NOMO-1 treated with dmso at 0.1 percent for 144 hours (cell line): Measurements from ENCODE around the gene GABRP.
"Not testable (repeated sequence)": the region's sequence is repeated elsewhere in the genome, so short reads cannot be mapped to it uniquely, and the experiment has no call there.

Experiments used
- DNase-seq: peaks from one replicate; lab custom pipeline; 2025; ENCODE audit not compliant: unreplicated experiment; lab: John Stamatoyannopoulos, UW

Gene GABRP

DNA sequence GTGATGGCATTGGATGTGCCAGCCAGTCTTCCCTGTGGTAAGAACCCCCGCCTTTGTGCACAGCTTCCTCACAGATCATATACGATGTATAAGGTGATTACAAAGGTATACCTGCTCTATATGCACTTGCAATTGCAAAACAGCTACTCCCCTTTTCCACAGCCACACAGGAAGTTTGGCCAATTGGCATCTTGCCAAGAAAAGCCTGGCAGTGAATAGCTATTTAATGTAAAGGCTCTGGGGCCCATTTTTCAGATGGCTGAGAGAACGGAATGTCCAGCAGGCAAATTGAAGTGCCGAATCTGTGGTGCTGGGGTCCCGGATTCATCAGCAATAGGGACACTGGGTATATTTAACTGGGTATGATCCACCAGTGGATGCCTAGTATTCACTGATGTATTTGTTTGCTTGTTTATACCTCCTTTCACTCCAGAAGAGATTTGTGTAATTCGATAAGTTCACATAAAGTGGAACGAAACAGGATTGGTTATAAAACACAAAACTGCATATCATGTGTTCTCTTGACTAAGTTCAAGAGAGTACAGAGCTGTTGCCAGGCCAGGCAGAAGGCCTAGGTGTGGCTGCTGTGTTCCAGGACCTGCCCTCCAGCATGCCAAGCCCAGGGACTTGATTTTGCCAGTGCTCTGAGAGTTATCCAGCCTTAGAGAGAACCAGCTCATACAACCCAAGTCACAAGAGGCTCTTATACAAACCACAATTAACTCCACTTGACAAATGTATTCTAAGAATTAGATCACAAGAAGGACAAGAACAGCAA lies 27.7 kb upstream of the GABRP start:
- no peak for DNase-seq

DNA sequence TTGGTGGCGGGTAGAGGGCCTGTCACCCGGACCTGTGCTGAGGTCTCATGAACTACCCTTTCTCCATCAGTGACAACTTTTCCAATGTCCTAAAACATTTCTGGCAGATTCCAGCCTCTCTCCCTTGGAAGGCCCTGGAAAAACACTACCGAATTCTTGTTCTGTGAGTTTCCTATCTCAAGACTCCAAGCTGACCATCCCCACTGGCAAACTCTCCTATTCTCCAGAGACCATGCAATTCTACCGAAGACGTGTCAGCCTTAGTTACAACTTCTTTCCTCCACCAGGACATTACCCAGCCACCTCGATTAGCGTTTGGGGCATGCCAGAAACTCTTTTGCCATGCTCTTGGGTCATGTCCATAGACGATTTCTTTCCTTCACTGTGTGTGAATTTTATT lies 26.8 kb upstream of the GABRP start:
- DNase-seq: no peak

- DNase-seq: no peak
These were observed 26.3 kb upstream of the GABRP start for GRCh38 chr5:170757182-170757601.

- DNase-seq: no peak
These were observed 25.9 kb upstream of the GABRP start for GRCh38 chr5:170757669-170758068.

DNA sequence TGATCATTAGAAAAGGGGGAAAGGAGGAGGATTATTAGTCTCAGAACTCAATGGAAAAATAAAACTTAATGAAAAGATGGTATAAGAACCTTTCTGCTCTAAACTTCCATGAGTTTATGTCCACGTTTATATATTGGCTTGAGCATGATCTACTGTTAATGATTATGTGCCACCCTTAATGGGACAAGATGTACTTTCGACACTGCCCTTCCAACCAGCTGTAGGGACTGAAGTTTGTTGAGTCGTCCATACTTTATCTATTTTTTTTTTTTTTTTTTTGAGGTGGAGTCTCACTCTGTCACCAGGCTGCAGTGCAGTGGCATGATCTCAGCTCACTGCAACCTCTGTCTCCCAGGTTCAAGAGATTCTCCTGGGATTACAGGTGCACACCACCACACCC lies 25.0 kb upstream of the GABRP start:
- no peak for DNase-seq

- no peak for DNase-seq
These were observed 23.4 kb upstream of the GABRP start for GRCh38 chr5:170760113-170760512.

- no peak for DNase-seq
These were observed 22.3 kb upstream of the GABRP start for GRCh38 chr5:170761048-170761707.

- no peak for DNase-seq
These were observed 21.8 kb upstream of the GABRP start for GRCh38 chr5:170761708-170762066.

DNA sequence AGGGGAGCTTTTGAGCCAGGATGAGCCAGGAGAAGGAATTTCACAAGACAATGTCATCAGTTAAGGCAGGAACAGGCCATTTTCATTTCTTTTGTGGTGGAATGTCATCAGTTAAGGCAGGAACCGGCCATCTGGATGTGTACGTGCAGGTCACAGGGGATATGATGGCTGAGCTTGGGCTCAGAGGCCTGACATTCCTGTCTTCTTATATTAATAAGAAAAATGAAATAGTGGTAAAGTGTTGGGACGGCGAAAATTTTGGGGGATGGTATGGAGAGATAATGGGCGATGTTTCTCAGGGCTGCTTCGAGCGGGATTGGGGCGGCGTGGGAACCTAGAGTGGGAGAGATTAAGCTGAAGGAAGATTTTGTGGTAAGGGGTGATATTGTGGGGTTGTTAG lies 21.2 kb upstream of the GABRP start:
- DNase-seq: not testable (repeated sequence)

- DNase-seq: not testable (repeated sequence)
These were observed 17.7 kb upstream of the GABRP start for GRCh38 chr5:170765868-170766267.

DNA sequence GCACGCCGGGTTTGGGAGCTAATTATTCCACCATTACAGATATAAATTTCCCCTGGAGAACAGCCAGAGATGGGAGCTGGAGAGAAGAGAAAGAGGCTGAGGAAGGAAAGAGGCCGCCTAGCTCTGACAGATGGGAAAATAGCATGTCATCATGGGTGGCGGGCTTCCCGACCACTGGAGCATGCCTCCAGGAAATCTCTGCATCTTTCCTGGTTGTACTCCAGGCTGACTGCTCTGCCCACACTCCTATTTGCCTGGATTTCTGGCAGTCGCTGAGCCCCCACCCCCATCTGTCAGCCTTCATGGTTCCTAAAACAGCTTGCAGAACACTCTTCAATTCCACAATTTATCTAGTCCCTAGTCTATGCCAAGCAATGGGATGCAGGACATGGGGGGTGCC lies 14.3 kb upstream of the GABRP start:
- no peak for DNase-seq

- no peak for DNase-seq
These were observed 13.6 kb upstream of the GABRP start for GRCh38 chr5:170769898-170770416.

DNA sequence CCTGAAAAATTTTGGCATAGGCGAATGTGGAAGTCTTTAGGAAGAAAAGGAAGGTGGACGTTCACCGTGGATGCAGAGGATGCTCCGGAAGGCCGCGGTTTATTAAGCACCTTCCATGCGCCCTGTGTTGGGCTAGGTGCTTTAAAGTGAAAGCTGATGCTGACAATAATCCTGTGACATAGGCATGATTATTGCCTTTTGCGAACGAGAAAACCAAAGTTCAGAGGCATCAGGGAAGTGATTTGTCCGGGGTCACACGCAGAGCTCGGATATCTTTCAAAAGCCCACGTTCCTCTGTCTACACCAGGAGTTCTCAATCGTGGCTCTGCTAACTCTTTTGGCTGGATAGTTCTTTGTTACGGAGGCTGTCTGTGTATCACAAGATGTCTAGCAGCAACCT lies 12.0 kb upstream of the GABRP start:
- DNase-seq: no peak

DNA sequence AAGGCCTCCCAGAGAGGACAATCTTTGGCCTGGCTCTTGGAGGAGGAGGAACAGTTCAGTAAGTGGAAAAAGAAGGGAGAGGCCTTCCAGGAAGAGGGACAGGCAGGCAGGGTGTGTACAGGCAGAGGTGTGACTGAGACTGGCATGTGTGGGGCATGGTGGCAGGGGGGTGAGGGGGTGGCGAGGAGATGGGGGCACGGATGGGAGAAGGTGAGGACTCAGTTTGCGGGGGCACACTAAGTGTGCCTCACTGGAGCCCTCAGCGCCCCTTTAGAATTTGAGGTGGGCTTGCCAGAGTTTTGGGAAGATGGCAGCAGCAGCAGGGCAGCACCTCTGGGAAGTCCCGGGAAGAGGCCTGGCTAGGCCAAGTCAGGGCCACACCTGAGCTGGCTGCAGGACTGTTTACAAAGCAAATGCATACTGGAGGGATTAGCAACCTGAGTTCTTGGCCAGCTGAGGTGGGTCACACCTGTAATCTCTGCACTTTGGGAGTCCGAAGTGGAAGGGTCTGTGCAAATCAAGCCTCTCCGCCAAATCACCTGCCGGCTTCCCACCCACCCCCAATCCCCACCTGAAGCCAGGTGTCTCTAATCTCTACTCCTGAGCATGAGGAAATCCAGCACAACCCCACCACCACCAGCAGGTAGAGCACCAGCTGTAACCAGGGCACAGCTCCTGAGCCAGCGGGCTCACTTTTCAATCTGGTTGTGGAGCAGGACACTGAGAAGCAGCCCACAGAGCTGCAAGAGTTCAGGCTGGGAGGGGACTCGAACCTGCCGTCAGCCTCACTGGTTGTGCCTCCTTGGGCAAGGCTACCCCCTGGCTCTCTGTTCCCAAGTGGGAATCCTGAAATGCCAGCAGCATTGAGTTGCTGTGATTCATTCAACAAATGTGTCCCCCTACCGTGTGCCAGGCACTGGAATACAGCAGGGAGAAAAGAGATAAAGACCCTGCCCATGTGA lies 10.2 kb upstream of the GABRP start:
- no peak for DNase-seq

DNA sequence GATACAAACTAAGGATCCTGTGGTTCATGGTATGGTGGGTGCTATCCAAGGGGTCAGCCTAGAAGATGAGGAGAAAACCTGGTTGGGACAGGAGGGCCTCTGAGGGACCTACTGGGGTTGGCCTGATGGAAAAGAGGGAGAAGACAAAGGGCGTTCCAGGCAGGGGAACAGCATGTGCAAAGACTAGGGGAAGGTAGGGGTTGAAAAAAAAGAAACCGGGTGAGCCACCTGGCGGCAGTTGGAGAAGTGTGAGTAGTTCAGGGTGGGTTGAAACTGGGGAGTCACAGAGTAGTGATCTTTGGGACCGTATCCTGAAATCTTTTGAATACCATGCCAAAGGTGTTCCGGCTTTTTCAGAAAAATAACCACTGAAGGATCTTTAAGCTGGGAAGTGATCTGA lies 8.7 kb upstream of the GABRP start:
- no peak for DNase-seq

DNA sequence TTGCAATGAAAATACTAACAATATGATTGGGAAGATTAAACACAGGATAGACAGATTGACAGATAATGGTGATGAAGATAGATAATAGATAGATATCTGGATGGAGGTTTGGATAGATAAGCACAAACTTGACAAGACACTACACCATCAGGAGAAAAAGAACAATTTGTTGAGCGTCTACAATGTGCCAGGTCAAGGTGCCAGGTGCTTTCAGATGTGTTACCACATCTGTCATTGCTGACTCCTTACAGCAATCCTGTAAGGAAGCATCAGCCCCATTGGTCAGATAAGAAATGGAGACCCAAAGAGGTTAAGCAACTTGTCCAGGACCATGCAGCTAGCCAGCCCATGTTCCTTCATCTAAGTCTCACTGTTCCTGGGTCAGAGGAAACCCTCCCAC lies 1.6 kb upstream of the GABRP start:
- DNase-seq: no peak

DNA sequence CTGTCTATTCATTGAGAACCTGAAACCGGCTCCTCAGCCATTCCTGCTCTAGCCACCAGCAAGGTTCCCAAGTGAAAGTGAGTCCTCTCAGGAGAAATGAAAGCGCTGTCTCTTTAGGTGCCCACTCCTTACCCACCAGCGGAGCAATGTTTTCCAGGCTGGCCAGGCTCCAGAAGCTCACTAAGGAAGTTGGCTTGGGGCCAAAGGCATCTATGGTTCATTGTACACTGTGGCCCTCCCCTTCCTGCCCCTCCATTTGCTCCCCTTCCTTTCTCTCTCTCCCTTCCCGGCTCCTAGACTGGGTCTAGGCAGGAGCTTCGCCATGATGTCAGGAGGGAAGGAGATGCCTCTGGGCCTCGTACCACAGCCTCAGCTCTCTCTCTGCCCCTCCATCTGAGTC lies 1.1 kb upstream of the GABRP start:
- no peak for DNase-seq

DNA sequence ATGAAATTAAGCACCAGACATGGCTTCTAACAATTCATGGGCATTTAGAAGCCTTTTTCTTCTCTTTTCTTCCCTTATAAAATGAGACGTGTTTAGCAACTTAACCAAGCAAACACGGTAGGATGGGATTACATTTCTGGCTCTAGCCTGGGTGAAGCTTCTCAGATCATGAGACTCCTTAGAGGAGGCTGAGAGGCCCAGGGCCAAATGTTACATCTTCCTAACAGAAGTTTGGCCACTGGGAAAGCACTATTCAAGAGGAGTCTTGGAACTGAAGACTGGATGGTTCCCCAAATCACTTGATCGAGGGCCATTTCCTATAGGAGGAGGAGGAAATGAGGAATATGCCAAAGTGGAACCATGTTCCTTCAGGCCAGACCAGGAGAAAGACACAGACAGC lies 1.9 kb downstream of the GABRP start:
- DNase-seq: no peak

DNA sequence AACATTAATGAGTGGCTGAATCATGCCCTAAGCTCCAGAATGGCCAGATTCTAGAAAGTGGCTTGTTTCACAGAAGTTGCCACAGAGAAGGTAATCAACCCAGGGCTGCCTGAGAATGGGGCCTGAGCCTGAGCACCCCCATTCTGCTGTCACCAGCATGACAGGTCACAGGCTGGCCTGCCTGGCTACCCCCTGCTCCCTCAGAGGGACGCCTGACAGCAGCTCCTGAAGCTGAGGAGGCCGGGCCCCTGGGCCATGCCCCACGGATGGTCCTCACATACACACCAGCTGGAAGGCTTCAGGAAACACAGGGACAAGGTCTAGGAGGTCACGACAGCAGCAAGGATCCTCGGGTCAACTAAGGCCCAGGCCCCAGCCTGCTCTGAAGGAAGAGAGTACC lies 3.7 kb downstream of the GABRP start:
- no peak for DNase-seq

GRCh38 chr5:170788626-170789304 lies 5.2 kb downstream of the GABRP start:
- DNase-seq: no peak
